HepG2 (cell line): Measurements from ENCODE around the gene MYOM1. TPM values are rescaled to one million over a fixed set of nuclear protein-coding genes. Genes with fewer than 3 reads are reported as not detected.

ENCODE experiments used
- ATAC-seq: fragments of 200-7000 bp; cut with Tn5 transposase; 3 replicates; pipeline ENCODE4 v1.9.1; 2020; ENCODE audit warnings: mild to moderate bottlenecking, moderate library complexity
- BruUV-seq: library from RNA; stranded (reverse); fragments of 400-500 nt; replicated peaks from 2 replicates; lab custom pipeline; 2021; lab: Mats Ljungman, UMichigan
- CTCF ChIA-PET: fragments of 300-600 bp; formaldehyde crosslinking; extraction: SDS; loops from one replicate; lab custom pipeline; 2021; ENCODE audit warnings: low total read pairs, inconsistent platforms, low intra/inter-chr PET ratio; lab: Yijun Ruan, JAX
- POLR2A ChIA-PET: fragments of 350-600 bp; sonication (Branson Sonifier 250); formaldehyde crosslinking; loops from one replicate; lab custom pipeline; 2020; ENCODE audit warnings: antibody characterized with exemption, inconsistent platforms; lab: Yijun Ruan, JAX
- DNase-seq: peaks from one replicate; pipeline ENCODE4 v3.0.0-alpha.2; 2015; ENCODE audit warnings: low spot score
- FAIRE-seq: peaks from 3 replicates; lab custom pipeline; 2011; peaks lifted over from hg19 to GRCh38; lab: Jason Lieb, UNC
- H2AFZ ChIP-seq: one replicate; pipeline ENCODE4 v1.6.1; 2011; ENCODE audit warnings: low read length, inconsistent platforms
- H3K27ac ChIP-seq: fragments of 300-600 bp; 3 replicates; pipeline ENCODE4 v1.8.0; 2011; ENCODE audit warnings: mixed run types, mild to moderate bottlenecking, mixed read lengths, low read length, inconsistent platforms; ENCODE audit not compliant: insufficient read depth; ENCODE audit errors: extremely low read length
- H3K27me3 ChIP-seq, 2 experiments: fragments of 200-600 bp in 1 of 2; 2 replicates in 1 of 2; 3 replicates in 1 of 2; pipeline versions ENCODE4 v1.6.0 to v1.8.0; 2011; ENCODE audit warnings: low read length in 2 of 2, mild to moderate bottlenecking in 2 of 2, moderate library complexity in 2 of 2, inconsistent platforms in 1 of 2; ENCODE audit not compliant: insufficient read depth in 2 of 2, control insufficient read depth in 1 of 2
- H3K36me3 ChIP-seq, 2 experiments: fragments of 200-600 bp in 1 of 2; replicated peaks in 1 of 2; 2 replicates in 1 of 2; 3 replicates in 1 of 2; pipeline versions ENCODE4 v1.5.1 to v1.8.0; 2011; ENCODE audit warnings: low read length in 2 of 2, inconsistent platforms in 1 of 2; ENCODE audit not compliant: insufficient read depth in 2 of 2, control insufficient read depth in 1 of 2
- H3K4me1 ChIP-seq: 2 replicates; pipeline ENCODE4 v1.5.1; 2012; ENCODE audit warnings: low read length, inconsistent platforms; ENCODE audit not compliant: insufficient read depth
- H3K4me2 ChIP-seq: 2 replicates; pipeline ENCODE4 v1.6.0; 2011; ENCODE audit warnings: low read depth, low read length, inconsistent platforms
- H3K4me3 ChIP-seq, 3 experiments: fragments of 200-600 bp in 1 of 3; sonication (generic), shearing (Covaris generic) in 1 of 3; replicated peaks in 1 of 3; 2 replicates each; pipeline ENCODE4 v1.5.1; 2011 to 2016; ENCODE audit warnings: low read length in 3 of 3, inconsistent platforms in 2 of 3, low read depth in 2 of 3, mild to moderate bottlenecking in 2 of 3, control low read depth in 1 of 3, mixed read lengths in 1 of 3; ENCODE audit not compliant: insufficient read depth in 1 of 3
- H3K79me2 ChIP-seq: one replicate; pipeline ENCODE4 v1.6.1; 2011; ENCODE audit warnings: low read length, inconsistent platforms; ENCODE audit not compliant: insufficient read depth
- H3K9ac ChIP-seq: 2 replicates; pipeline ENCODE4 v1.6.0; 2011; ENCODE audit warnings: mild to moderate bottlenecking, low read depth, low read length, inconsistent platforms; ENCODE audit not compliant: insufficient read depth
- H3K9me3 ChIP-seq: 2 replicates; pipeline ENCODE4 v1.5.1; 2012; ENCODE audit warnings: mild to moderate bottlenecking, low read length
- H4K20me1 ChIP-seq: 2 replicates; pipeline ENCODE4 v1.6.0; 2011; ENCODE audit warnings: inconsistent platforms, mild to moderate bottlenecking, low read length, moderate library complexity; ENCODE audit not compliant: insufficient read depth
- CCDC6 ChIP-seq: sonication (generic); formaldehyde crosslinking; IDR thresholded peaks from 2 replicates; pipeline ENCODE4 v1.8.1; 2022; ENCODE audit warnings: mild to moderate bottlenecking, missing genetic modification reagents, moderate library complexity
- JARID2 ChIP-seq: sonication (generic); formaldehyde crosslinking; IDR thresholded peaks from 2 replicates; pipeline ENCODE4 v1.8.1; 2023; ENCODE audit warnings: missing genetic modification reagents, inconsistent platforms; ENCODE audit not compliant: insufficient replicate concordance
- PHB2 ChIP-seq: fragments of 450-650 bp; IDR thresholded peaks from 2 replicates; pipeline ENCODE4 v1.6.1; 2018; ENCODE audit not compliant: partially characterized antibody
- ZFY ChIP-seq: sonication (generic); formaldehyde crosslinking; IDR thresholded peaks from 2 replicates; pipeline ENCODE4 v1.4.0; 2020; ENCODE audit warnings: missing genetic modification reagents
- ZNF547 ChIP-seq: sonication (generic); formaldehyde crosslinking; IDR thresholded peaks from 2 replicates; pipeline ENCODE4 v1.5.1; 2020; ENCODE audit warnings: mild to moderate bottlenecking, missing genetic modification reagents
- ZNF782 ChIP-seq: sonication (generic); formaldehyde crosslinking; IDR thresholded peaks from 2 replicates; pipeline ENCODE4 v1.4.0; 2020; ENCODE audit warnings: missing genetic modification reagents, mild to moderate bottlenecking, borderline replicate concordance
- WGBS: methylation state at CpG from one replicate; pipeline ENCODE4 v1.1.6; 2017; ENCODE audit warnings: low lambda C conversion rate; 5-methylcytosine and 5-hydroxymethylcytosine counted together
- in situ Hi-C: cut with HindIII; loops from 2 replicates; pipeline ENCODE4 v1.10.0; 2017; ENCODE audit warnings: low pct_unique_long_range_greater_than_20kb; ENCODE audit not compliant: extremely low pct_ligation_motif_present
- intact Hi-C: fragments of 100-400 bp; cut with micrococcal nuclease; formaldehyde crosslinking; loops from one replicate; pipeline ENCODE4 v1.10.0; 2022; ENCODE audit not compliant: unreplicated experiment
- polyA plus RNA-seq, 8 experiments: library from polyadenylated mRNA; depleted of rRNA in 3 of 8; stranded (reverse) in 7 of 8; unstranded in 1 of 8; fragments of >200 nt; fragmentation: Illumina TruSeq in 4 of 8; extraction: Trizol in 4 of 8; gene quantifications; 2 replicates each; pipeline versions ENCODE4 v1.2.1 to v1.2.3, GENCODE V29; 2011 to 2016; ENCODE audit warnings: low read depth in 4 of 8, missing spikeins in 1 of 8, mixed read lengths in 1 of 8; ENCODE audit not compliant: insufficient read depth in 1 of 8
- total RNA-seq, 5 experiments: library from RNA; depleted of rRNA; stranded (reverse); fragments of >200 nt; fragmentation: Illumina TruSeq; extraction: Trizol; gene quantifications; 2 replicates each; pipeline ENCODE4 v1.2.3, GENCODE V29; 2016; ENCODE audit warnings: low read depth in 1 of 5
- TF ChIP-seq, protein P1 (sequence below): sonication (generic); formaldehyde crosslinking; IDR thresholded peaks from 2 replicates; pipeline ENCODE4 v1.5.0; 2020; ENCODE audit warnings: missing genetic modification reagents
- TF ChIP-seq, protein P2 (sequence below): sonication (generic); formaldehyde crosslinking; IDR thresholded peaks from 2 replicates; pipeline ENCODE4 v1.4.0; 2020; ENCODE audit warnings: missing genetic modification reagents, borderline replicate concordance
- TF ChIP-seq, protein P3 (sequence below): sonication (generic); formaldehyde crosslinking; IDR thresholded peaks from 2 replicates; pipeline ENCODE4 v1.5.0; 2020; ENCODE audit warnings: mild to moderate bottlenecking, missing genetic modification reagents

Gene MYOM1
- total and polyA plus RNA-seq, 2 of the 13 experiments (the other 11 are each of a cell fraction or from before 2014, with no cell fraction given): 0.46 to 0.98 TPM

DNA sequence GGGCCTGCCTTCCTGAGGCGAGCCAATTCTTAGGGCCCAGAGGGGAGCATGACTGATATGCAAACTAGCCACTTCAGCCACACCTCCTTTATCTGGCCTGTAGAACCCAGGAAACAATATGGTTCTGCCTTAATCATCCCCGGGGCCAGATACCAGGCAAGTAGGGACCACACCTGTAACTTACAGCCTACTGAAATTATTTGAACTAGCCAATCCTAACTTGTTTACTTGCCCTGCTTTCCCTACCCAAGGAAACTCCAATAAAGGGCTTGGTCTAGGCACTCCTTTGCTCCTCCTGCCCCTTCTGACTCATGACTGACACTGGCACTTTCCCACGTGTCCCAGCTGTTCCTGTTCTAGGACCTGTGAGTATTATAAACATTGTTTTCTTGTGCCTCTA lies 57.6 kb downstream of the MYOM1 start:
- Histone ChIP-seq H3K4me2 (no peak overlapping the region), H3K79me2 (no peaks in the 10 kb centered on the region), H3K4me1 (peaks cover 35% of the 10 kb centered on the region), H4K20me1 (no peaks in the 10 kb centered on the region), H3K27me3 (no peaks in the 10 kb centered on the region), H3K27ac (no peak overlapping the region), H3K36me3 (no peaks in the 10 kb centered on the region), H3K9ac (no peak overlapping the region), H3K9me3 (no peaks in the 10 kb centered on the region), H3K4me3 (no peak overlapping the region), H2AFZ (no peak overlapping the region)
- no peak for TF ChIP-seq ZNF547 (CRISPR knock-in tag)
- BruUV-seq: no TSS peak
- ChIA-PET POLR2A (no interaction called here), CTCF (no interaction called here)
- intact Hi-C loops (no loop called here), in situ Hi-C loops (no loop called here)
- no peak for DNase-seq
- WGBS: 69% methylated on average over 3 of the region's 3 CpGs
- FAIRE-seq: no peak
- no peak for ATAC-seq

DNA sequence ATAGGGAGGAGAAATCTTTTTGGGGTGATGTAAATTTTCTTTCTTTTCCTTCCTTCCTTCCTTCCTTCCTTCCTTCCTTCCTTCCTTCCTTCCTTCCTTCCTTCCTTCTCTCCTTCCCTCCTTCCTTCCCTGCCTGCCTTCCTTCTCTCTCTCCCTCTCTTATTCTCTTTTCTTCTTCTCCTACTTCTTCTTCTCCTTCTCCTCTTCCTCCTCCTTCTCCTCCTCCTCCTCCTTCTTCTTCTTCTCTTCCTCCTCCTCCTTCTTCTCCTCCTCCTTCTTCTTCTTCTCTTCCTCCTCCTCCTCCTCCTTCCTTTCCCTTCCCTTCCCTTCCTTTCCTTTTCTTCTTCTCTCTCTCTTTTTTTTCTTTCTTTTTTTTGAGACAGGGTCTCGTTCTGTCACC lies 59.9 kb downstream of the MYOM1 start:
- in situ Hi-C loops: loop anchor here (10.0 kb wide), 1 partner anchor 225 kb away; no protein-coding TSS in a partner anchor
- TF ChIP-seq CCDC6 (CRISPR knock-in tag) (no peak), ZNF782 (CRISPR knock-in tag) (no peak), ZFY (CRISPR knock-in tag) (no peak), JARID2 (CRISPR knock-in tag) (no peak), PHB2 (no peak)
- TF ChIP-seq, protein P1, sequence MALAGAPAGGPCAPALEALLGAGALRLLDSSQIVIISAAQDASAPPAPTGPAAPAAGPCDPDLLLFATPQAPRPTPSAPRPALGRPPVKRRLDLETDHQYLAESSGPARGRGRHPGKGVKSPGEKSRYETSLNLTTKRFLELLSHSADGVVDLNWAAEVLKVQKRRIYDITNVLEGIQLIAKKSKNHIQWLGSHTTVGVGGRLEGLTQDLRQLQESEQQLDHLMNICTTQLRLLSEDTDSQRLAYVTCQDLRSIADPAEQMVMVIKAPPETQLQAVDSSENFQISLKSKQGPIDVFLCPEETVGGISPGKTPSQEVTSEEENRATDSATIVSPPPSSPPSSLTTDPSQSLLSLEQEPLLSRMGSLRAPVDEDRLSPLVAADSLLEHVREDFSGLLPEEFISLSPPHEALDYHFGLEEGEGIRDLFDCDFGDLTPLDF (CRISPR knock-in tag): no peak
- TF ChIP-seq, protein P2, sequence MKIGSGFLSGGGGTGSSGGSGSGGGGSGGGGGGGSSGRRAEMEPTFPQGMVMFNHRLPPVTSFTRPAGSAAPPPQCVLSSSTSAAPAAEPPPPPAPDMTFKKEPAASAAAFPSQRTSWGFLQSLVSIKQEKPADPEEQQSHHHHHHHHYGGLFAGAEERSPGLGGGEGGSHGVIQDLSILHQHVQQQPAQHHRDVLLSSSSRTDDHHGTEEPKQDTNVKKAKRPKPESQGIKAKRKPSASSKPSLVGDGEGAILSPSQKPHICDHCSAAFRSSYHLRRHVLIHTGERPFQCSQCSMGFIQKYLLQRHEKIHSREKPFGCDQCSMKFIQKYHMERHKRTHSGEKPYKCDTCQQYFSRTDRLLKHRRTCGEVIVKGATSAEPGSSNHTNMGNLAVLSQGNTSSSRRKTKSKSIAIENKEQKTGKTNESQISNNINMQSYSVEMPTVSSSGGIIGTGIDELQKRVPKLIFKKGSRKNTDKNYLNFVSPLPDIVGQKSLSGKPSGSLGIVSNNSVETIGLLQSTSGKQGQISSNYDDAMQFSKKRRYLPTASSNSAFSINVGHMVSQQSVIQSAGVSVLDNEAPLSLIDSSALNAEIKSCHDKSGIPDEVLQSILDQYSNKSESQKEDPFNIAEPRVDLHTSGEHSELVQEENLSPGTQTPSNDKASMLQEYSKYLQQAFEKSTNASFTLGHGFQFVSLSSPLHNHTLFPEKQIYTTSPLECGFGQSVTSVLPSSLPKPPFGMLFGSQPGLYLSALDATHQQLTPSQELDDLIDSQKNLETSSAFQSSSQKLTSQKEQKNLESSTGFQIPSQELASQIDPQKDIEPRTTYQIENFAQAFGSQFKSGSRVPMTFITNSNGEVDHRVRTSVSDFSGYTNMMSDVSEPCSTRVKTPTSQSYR: no peak
- TF ChIP-seq, protein P3, sequence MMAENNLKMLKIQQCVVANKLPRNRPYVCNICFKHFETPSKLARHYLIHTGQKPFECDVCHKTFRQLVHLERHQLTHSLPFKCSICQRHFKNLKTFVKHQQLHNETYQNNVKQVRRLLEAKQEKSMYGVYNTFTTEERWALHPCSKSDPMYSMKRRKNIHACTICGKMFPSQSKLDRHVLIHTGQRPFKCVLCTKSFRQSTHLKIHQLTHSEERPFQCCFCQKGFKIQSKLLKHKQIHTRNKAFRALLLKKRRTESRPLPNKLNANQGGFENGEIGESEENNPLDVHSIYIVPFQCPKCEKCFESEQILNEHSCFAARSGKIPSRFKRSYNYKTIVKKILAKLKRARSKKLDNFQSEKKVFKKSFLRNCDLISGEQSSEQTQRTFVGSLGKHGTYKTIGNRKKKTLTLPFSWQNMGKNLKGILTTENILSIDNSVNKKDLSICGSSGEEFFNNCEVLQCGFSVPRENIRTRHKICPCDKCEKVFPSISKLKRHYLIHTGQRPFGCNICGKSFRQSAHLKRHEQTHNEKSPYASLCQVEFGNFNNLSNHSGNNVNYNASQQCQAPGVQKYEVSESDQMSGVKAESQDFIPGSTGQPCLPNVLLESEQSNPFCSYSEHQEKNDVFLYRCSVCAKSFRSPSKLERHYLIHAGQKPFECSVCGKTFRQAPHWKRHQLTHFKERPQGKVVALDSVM: no peak

More for the DNA sequence above, 59.9 kb downstream of the MYOM1 start:
- ChIA-PET CTCF (no interaction called here), POLR2A (no interaction called here)
- FAIRE-seq: no peak
- intact Hi-C loops: no loop called here
- ATAC-seq: no peak
- Histone ChIP-seq H2AFZ (no peak overlapping the region), H3K4me3 (no peak overlapping the region), H3K79me2 (no peaks in the 10 kb centered on the region), H3K9ac (no peak overlapping the region), H3K27ac (no peak overlapping the region), H3K9me3 (no peaks in the 10 kb centered on the region), H3K4me1 (peaks cover 36% of the 10 kb centered on the region), H4K20me1 (no peaks in the 10 kb centered on the region), H3K27me3 (no peaks in the 10 kb centered on the region), H3K4me2 (no peak overlapping the region), H3K36me3 (no peaks in the 10 kb centered on the region)
- DNase-seq: no peak
- no TSS peak for BruUV-seq
- WGBS: 61% methylated on average over 1 of the region's 1 CpG
